GM21381 (cell line): ENCODE measurements around the gene DLG2.

Experiments used
- ATAC-seq: cut with Tn5 transposase; IDR thresholded peaks from one replicate; pipeline ENCODE4 v1.9.1; 2021; ENCODE audit warnings: mild to moderate bottlenecking, moderate library complexity; ENCODE audit not compliant: unreplicated experiment

Gene DLG2

GRCh38 chr11:83643115-83643514, 1984.0 kb downstream of the DLG2 start:
- no peak for ATAC-seq

GRCh38 chr11:83642500-83642899, 1984.6 kb downstream of the DLG2 start:
- ATAC-seq: no peak

- no peak for ATAC-seq
Measured at GRCh38 chr11:83641511-83641910, 1985.6 kb downstream of the DLG2 start.

GRCh38 chr11:83639995-83640758, 1987.0 kb downstream of the DLG2 start:
- no peak for ATAC-seq

- no peak for ATAC-seq
Measured at GRCh38 chr11:83635166-83635565, 1992.0 kb downstream of the DLG2 start.

- ATAC-seq: no peak
Measured at GRCh38 chr11:83630211-83630610, 1996.9 kb downstream of the DLG2 start.

- ATAC-seq: no peak
Measured at GRCh38 chr11:83629775-83630174, 1997.4 kb downstream of the DLG2 start.

GRCh38 chr11:83628622-83629355, 1998.4 kb downstream of the DLG2 start:
- no peak for ATAC-seq

GRCh38 chr11:83625336-83625735, 2001.8 kb downstream of the DLG2 start:
- no peak for ATAC-seq

- ATAC-seq: no peak
Measured at GRCh38 chr11:83617671-83618070, 2009.5 kb downstream of the DLG2 start.

- ATAC-seq: peak; percentile 26
Measured at GRCh38 chr11:83613767-83614121, 2013.4 kb downstream of the DLG2 start.

- ATAC-seq: peak; percentile 88
Measured at GRCh38 chr11:83612891-83613766, 2014.0 kb downstream of the DLG2 start.

GRCh38 chr11:83611600-83611999, 2015.5 kb downstream of the DLG2 start:
- no peak for ATAC-seq

GRCh38 chr11:83611031-83611430, 2016.1 kb downstream of the DLG2 start:
- ATAC-seq: no peak

- ATAC-seq: no peak
Measured at GRCh38 chr11:83609191-83609590, 2018.0 kb downstream of the DLG2 start.

- no peak for ATAC-seq
Measured at GRCh38 chr11:83608571-83608970, 2018.6 kb downstream of the DLG2 start.

GRCh38 chr11:83601914-83602527, 2025.1 kb downstream of the DLG2 start:
- ATAC-seq: no peak

GRCh38 chr11:83601201-83601913, 2025.8 kb downstream of the DLG2 start:
- ATAC-seq: no peak

- ATAC-seq: no peak
Measured at GRCh38 chr11:83600661-83601060, 2026.5 kb downstream of the DLG2 start.

GRCh38 chr11:83599066-83599465, 2028.1 kb downstream of the DLG2 start:
- no peak for ATAC-seq
